ENCODE measurements around the gene GPR35.
"Not testable (repeated sequence)": the region's sequence is repeated elsewhere in the genome, so short reads cannot be mapped to it uniquely, and the experiment has no call there.

DNA sequence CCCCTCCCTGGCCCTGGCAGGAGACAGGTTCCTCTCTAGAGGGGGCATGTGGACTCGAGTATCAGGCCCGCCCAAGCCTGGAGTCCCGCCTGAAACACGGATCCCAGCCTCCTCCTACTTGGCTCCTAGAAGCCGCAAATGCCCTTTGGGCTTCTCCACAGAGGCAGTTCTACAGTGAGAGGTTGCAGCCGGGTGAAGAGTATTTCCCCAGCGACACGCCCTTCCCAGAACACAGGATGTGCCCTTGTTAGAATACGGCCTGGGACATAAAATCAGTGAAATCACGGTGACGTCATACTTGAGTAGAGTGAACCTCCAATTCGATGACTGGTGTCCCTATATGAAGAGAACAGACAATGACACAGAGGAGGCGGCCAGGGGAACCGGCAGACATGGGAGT, 52.8 kb downstream of the GPR35 start:
- TF ChIP-seq, protein P1, sequence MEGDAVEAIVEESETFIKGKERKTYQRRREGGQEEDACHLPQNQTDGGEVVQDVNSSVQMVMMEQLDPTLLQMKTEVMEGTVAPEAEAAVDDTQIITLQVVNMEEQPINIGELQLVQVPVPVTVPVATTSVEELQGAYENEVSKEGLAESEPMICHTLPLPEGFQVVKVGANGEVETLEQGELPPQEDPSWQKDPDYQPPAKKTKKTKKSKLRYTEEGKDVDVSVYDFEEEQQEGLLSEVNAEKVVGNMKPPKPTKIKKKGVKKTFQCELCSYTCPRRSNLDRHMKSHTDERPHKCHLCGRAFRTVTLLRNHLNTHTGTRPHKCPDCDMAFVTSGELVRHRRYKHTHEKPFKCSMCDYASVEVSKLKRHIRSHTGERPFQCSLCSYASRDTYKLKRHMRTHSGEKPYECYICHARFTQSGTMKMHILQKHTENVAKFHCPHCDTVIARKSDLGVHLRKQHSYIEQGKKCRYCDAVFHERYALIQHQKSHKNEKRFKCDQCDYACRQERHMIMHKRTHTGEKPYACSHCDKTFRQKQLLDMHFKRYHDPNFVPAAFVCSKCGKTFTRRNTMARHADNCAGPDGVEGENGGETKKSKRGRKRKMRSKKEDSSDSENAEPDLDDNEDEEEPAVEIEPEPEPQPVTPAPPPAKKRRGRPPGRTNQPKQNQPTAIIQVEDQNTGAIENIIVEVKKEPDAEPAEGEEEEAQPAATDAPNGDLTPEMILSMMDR (conservative IDR thresholded peaks at IDR 0.05; ENCODE audit: low read depth, low read length): not testable (repeated sequence)
- TF ChIP-seq EZH2 (IDR thresholded peaks at IDR 0.05; ENCODE audit: borderline replicate concordance, low read depth, low read length, poor library complexity, severe bottlenecking): not testable (repeated sequence)
